PC-9 (cell line): ENCODE results near the gene ORC5. TPM values are rescaled to one million over a fixed set of nuclear protein-coding genes. Genes with fewer than 3 reads are reported as not detected.
A peak's percentile ranks its signal among the peaks of the same experiment; 100 is the strongest.

Source experiments
- BruUV-seq: library from RNA; stranded (reverse); fragments of 400-500 nt; replicated peaks from 2 replicates; lab custom pipeline; 2021; lab: Mats Ljungman, UMichigan
- CTCF ChIA-PET: fragments of 300-600 bp; sonication (Branson Sonifier 250); formaldehyde crosslinking; loops from one replicate; lab custom pipeline; 2022; ENCODE audit warnings: antibody characterized with exemption; lab: Charles Lee
- POLR2A ChIA-PET: fragments of 300-600 bp; sonication (Branson Sonifier 250); formaldehyde crosslinking; loops from one replicate; lab custom pipeline; 2022; ENCODE audit warnings: antibody characterized with exemption; ENCODE audit not compliant: unreplicated experiment; lab: Charles Lee
- DNase-seq, 2 experiments: peaks; one replicate each; pipeline versions ENCODE4 v3.0.0 to v3.0.0-alpha.2; 2015 to 2022; ENCODE audit warnings: mixed read lengths in 1 of 2
- H2AFZ ChIP-seq: fragments of 200-600 bp; sonication (generic); 2 replicates; pipeline ENCODE4 v1.8.1; 2017; ENCODE audit warnings: antibody characterized with exemption
- H3F3A ChIP-seq: fragments of 200-600 bp; sonication (generic); 2 replicates; pipeline ENCODE4 v1.8.1; 2017; ENCODE audit warnings: antibody characterized with exemption, mild to moderate bottlenecking, low read depth; ENCODE audit not compliant: insufficient read depth
- H3K27ac ChIP-seq: fragments of 200-600 bp; sonication (generic); 2 replicates; pipeline ENCODE4 v1.6.1; 2016; ENCODE audit warnings: mixed run types
- H3K27me3 ChIP-seq: fragments of 200-600 bp; sonication (generic); 2 replicates; pipeline ENCODE4 v1.6.1; 2016; ENCODE audit warnings: low read depth, mixed run types; ENCODE audit not compliant: insufficient read depth
- H3K36me3 ChIP-seq: fragments of 200-600 bp; sonication (generic); 2 replicates; pipeline ENCODE4 v1.6.1; 2016; ENCODE audit warnings: low read depth, mixed run types
- H3K4me1 ChIP-seq: fragments of 200-600 bp; sonication (generic); replicated peaks from 2 replicates; pipeline ENCODE4 v1.6.1; 2016; ENCODE audit warnings: mixed run types; ENCODE audit not compliant: insufficient read depth
- H3K4me2 ChIP-seq: fragments of 200-600 bp; sonication (generic); 2 replicates; pipeline ENCODE4 v1.6.1; 2017; ENCODE audit warnings: mixed run types
- H3K4me3 ChIP-seq: fragments of 200-600 bp; sonication (generic); 2 replicates; pipeline ENCODE4 v1.6.1; 2016; ENCODE audit warnings: mixed run types
- H3K79me2 ChIP-seq: fragments of 200-600 bp; sonication (generic); 2 replicates; pipeline ENCODE4 v1.6.1; 2017; ENCODE audit warnings: low read depth, mixed run types
- H3K9me2 ChIP-seq: fragments of 200-600 bp; sonication (generic); 2 replicates; pipeline ENCODE4 v1.8.1; 2017; ENCODE audit warnings: mild to moderate bottlenecking; ENCODE audit not compliant: insufficient read depth
- H3K9me3 ChIP-seq: fragments of 200-600 bp; sonication (generic); 2 replicates; pipeline ENCODE4 v1.8.1; 2016; ENCODE audit warnings: low read depth; ENCODE audit not compliant: insufficient read depth
- H4K20me1 ChIP-seq: fragments of 200-600 bp; sonication (generic); 2 replicates; pipeline ENCODE4 v1.8.1; 2017; ENCODE audit not compliant: insufficient read depth
- EZH2 ChIP-seq: fragments of 200-600 bp; sonication (generic); IDR thresholded peaks from 2 replicates; pipeline ENCODE4 v1.8.0; 2017; ENCODE audit warnings: antibody characterized with exemption, low read depth
- intact Hi-C: fragments of 100-400 bp; cut with micrococcal nuclease; formaldehyde crosslinking; loops from one replicate; pipeline ENCODE4 v1.10.0; 2022; ENCODE audit not compliant: unreplicated experiment
- total RNA-seq: library from RNA; stranded (reverse); gene quantifications from 2 replicates; pipeline ENCODE4 v1.2.3, GENCODE V29; 2021
- TF ChIP-seq, protein P1 (sequence below): fragments of 200-600 bp; sonication (generic); conservative IDR thresholded peaks from 2 replicates; pipeline ENCODE4 v1.6.1; 2017; ENCODE audit warnings: mixed run types, antibody characterized with exemption, mild to moderate bottlenecking, moderate library complexity

Gene ORC5
- total RNA-seq, 1 experiment from 2014 or later = 22.9 TPM

GRCh38 chr7:104254696-104255095 is 46.9 kb upstream of the ORC5 start:
- no peaks in the 10 kb centered on the region for H3K9me3 ChIP-seq
- H3K4me3 ChIP-seq = no peak overlapping the region
- H3K27me3 ChIP-seq = peaks cover 34% of the 10 kb centered on the region
- no peaks in the 10 kb centered on the region for H3F3A ChIP-seq
- no TSS peak for BruUV-seq
- no peak for DNase-seq
- no peak for TF ChIP-seq EZH2
- TF ChIP-seq, protein P1, sequence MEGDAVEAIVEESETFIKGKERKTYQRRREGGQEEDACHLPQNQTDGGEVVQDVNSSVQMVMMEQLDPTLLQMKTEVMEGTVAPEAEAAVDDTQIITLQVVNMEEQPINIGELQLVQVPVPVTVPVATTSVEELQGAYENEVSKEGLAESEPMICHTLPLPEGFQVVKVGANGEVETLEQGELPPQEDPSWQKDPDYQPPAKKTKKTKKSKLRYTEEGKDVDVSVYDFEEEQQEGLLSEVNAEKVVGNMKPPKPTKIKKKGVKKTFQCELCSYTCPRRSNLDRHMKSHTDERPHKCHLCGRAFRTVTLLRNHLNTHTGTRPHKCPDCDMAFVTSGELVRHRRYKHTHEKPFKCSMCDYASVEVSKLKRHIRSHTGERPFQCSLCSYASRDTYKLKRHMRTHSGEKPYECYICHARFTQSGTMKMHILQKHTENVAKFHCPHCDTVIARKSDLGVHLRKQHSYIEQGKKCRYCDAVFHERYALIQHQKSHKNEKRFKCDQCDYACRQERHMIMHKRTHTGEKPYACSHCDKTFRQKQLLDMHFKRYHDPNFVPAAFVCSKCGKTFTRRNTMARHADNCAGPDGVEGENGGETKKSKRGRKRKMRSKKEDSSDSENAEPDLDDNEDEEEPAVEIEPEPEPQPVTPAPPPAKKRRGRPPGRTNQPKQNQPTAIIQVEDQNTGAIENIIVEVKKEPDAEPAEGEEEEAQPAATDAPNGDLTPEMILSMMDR = no peak
- no peak overlapping the region for H3K4me2 ChIP-seq
- intact Hi-C loops = no loop called here
- ChIA-PET POLR2A (interaction anchor here (0.6 kb wide), 1 partner anchor 788 kb away, joined by 3 read pairs; no protein-coding TSS in a partner anchor), CTCF (no interaction called here)
- no peaks in the 10 kb centered on the region for H4K20me1 ChIP-seq
- no peaks in the 10 kb centered on the region for H3K79me2 ChIP-seq
- no peaks in the 10 kb centered on the region for H3K4me1 ChIP-seq
- no peak overlapping the region for H2AFZ ChIP-seq
- no peak overlapping the region for H3K27ac ChIP-seq
- no peaks in the 10 kb centered on the region for H3K36me3 ChIP-seq
- no peaks in the 10 kb centered on the region for H3K9me2 ChIP-seq

GRCh38 chr7:104252409-104253134 is 44.8 kb upstream of the ORC5 start:
- H3K27ac ChIP-seq = no peak overlapping the region
- no peaks in the 10 kb centered on the region for H3K79me2 ChIP-seq
- no peaks in the 10 kb centered on the region for H3K9me2 ChIP-seq
- intact Hi-C loops = no loop called here
- H3K4me2 ChIP-seq = no peak overlapping the region
- BruUV-seq = no TSS peak
- H3K4me3 ChIP-seq = no peak overlapping the region
- DNase-seq = no peak
- no peaks in the 10 kb centered on the region for H3K9me3 ChIP-seq
- no peaks in the 10 kb centered on the region for H3K4me1 ChIP-seq
- no peak overlapping the region for H2AFZ ChIP-seq
- H4K20me1 ChIP-seq = no peaks in the 10 kb centered on the region
- POLR2A ChIA-PET = no interaction called here
- H3F3A ChIP-seq = no peaks in the 10 kb centered on the region
- peaks cover 30% of the 10 kb centered on the region for H3K27me3 ChIP-seq
- CTCF ChIA-PET = no interaction called here
- no peak for TF ChIP-seq EZH2
- TF ChIP-seq, protein P1 = 0 out of 2 replicates have a peak, but pooled peaks have one; percentile 33
- no peaks in the 10 kb centered on the region for H3K36me3 ChIP-seq

GRCh38 chr7:104242638-104243037 is 34.8 kb upstream of the ORC5 start:
- Histone ChIP-seq H3K9me2 (no peaks in the 10 kb centered on the region), H3K4me2 (no peak overlapping the region), H3K79me2 (no peaks in the 10 kb centered on the region), H3K4me3 (no peak overlapping the region), H3K9me3 (no peaks in the 10 kb centered on the region), H4K20me1 (no peaks in the 10 kb centered on the region), H3K36me3 (no peaks in the 10 kb centered on the region), H3F3A (no peaks in the 10 kb centered on the region), H3K27ac (no peak overlapping the region), H3K27me3 (peaks cover 26% of the 10 kb centered on the region), H3K4me1 (no peaks in the 10 kb centered on the region), H2AFZ (no peak overlapping the region)
- no TSS peak for BruUV-seq
- ChIA-PET POLR2A (no interaction called here), CTCF (no interaction called here)
- DNase-seq = no peak
- TF ChIP-seq, protein P1 = no peak
- no peak for TF ChIP-seq EZH2
- intact Hi-C loops = no loop called here
